Measurements from ENCODE around the gene RFPL1.
A peak's percentile ranks its signal among the peaks of the same experiment; 100 is the strongest.

RFPL1 gene

GRCh38 chr22:29443452-29443851, 5.1 kb downstream of the RFPL1 start:
- DNase-seq: no peak

- no peak for DNase-seq
These were observed 5.7 kb downstream of the RFPL1 start for GRCh38 chr22:29443861-29444792.

GRCh38 chr22:29445508-29445907, 7.1 kb downstream of the RFPL1 start:
- no peak for DNase-seq

GRCh38 chr22:29447906-29448305, 9.5 kb downstream of the RFPL1 start:
- no peak for DNase-seq

GRCh38 chr22:29449296-29449875, 11.0 kb downstream of the RFPL1 start:
- no peak for DNase-seq

GRCh38 chr22:29450222-29450621, 11.8 kb downstream of the RFPL1 start:
- DNase-seq: no peak

- no peak for DNase-seq
These were observed 13.5 kb downstream of the RFPL1 start for GRCh38 chr22:29451863-29452262.

- no peak for DNase-seq
These were observed 15.9 kb downstream of the RFPL1 start for GRCh38 chr22:29454276-29454675.

- peak; percentile 84 for DNase-seq
These were observed 17.9 kb downstream of the RFPL1 start for GRCh38 chr22:29456211-29456671.

- DNase-seq: peak; percentile 33
These were observed 19.3 kb downstream of the RFPL1 start for GRCh38 chr22:29457730-29458129.

GRCh38 chr22:29458551-29458950, 20.2 kb downstream of the RFPL1 start:
- no peak for DNase-seq

- DNase-seq: no peak
These were observed 21.4 kb downstream of the RFPL1 start for GRCh38 chr22:29459773-29460172.

- no peak for DNase-seq
These were observed 22.9 kb downstream of the RFPL1 start for GRCh38 chr22:29461263-29461662.

- DNase-seq: no peak
These were observed 25.2 kb downstream of the RFPL1 start for GRCh38 chr22:29463629-29464028.

GRCh38 chr22:29464581-29464980, 26.2 kb downstream of the RFPL1 start:
- DNase-seq: no peak

- no peak for DNase-seq
These were observed 31.4 kb downstream of the RFPL1 start for GRCh38 chr22:29469755-29470154.

- DNase-seq: peak; percentile 16
These were observed 31.9 kb downstream of the RFPL1 start for GRCh38 chr22:29470159-29470855.

- no peak for DNase-seq
These were observed 34.6 kb downstream of the RFPL1 start for GRCh38 chr22:29473001-29473400.

- no peak for DNase-seq
These were observed 37.2 kb downstream of the RFPL1 start for GRCh38 chr22:29475550-29475949.

GRCh38 chr22:29476116-29476515, 37.7 kb downstream of the RFPL1 start:
- DNase-seq: no peak

- DNase-seq: no peak
These were observed 39.4 kb downstream of the RFPL1 start for GRCh38 chr22:29477723-29478318.

- DNase-seq: no peak
These were observed 40.2 kb downstream of the RFPL1 start for GRCh38 chr22:29478326-29479276.
